HepG2 (cell line): ENCODE results near the gene PYGB. TPM values are rescaled to one million over a fixed set of nuclear protein-coding genes. Genes with fewer than 3 reads are reported as not detected.
A peak's percentile ranks its signal among the peaks of the same experiment; 100 is the strongest.

Experiments
- BCL6 ChIP-seq: IDR thresholded peaks from 2 replicates; pipeline ENCODE4 v1.6.1; 2016; ENCODE audit warnings: missing genetic modification reagents, missing compliant biosample characterization
- ETV6 ChIP-seq: sonication (generic); formaldehyde crosslinking; conservative IDR thresholded peaks from 2 replicates; pipeline ENCODE4 v1.4.0; 2020; ENCODE audit warnings: missing genetic modification reagents
- FIP1L1 ChIP-seq: fragments of 200-400 bp; formaldehyde crosslinking; IDR thresholded peaks from 2 replicates; pipeline ENCODE4 v1.6.1; 2018; ENCODE audit warnings: low read depth, mild to moderate bottlenecking, low read length, moderate library complexity, borderline replicate concordance; ENCODE audit not compliant: insufficient read depth
- FOXP1 ChIP-seq, 2 experiments: fragments of 450-650 bp in 1 of 2; IDR thresholded peaks; 2 replicates each; pipeline ENCODE4 v1.6.1; 2017 to 2018; ENCODE audit warnings: antibody characterized with exemption in 1 of 2
- IRF1 ChIP-seq: sonication (generic); formaldehyde crosslinking; IDR thresholded peaks from 2 replicates; pipeline ENCODE4 v1.4.0; 2020; ENCODE audit warnings: low read depth, mild to moderate bottlenecking, missing genetic modification reagents
- KLF16 ChIP-seq, 2 experiments: sonication (generic) in 1 of 2; formaldehyde crosslinking in 1 of 2; IDR thresholded peaks; 2 replicates each; pipeline versions ENCODE4 v1.6.1 to v1.8.0; 2016 to 2023; ENCODE audit warnings: missing genetic modification reagents in 2 of 2, missing compliant biosample characterization in 1 of 2
- NR2C2 ChIP-seq: sonication (generic); formaldehyde crosslinking; IDR thresholded peaks from 2 replicates; pipeline ENCODE4 v1.4.0; 2020; ENCODE audit warnings: missing genetic modification reagents, mild to moderate bottlenecking, moderate library complexity, borderline replicate concordance
- PHF20 ChIP-seq: sonication (generic); formaldehyde crosslinking; IDR thresholded peaks from 2 replicates; pipeline ENCODE4 v1.5.0; 2020; ENCODE audit warnings: mild to moderate bottlenecking, missing genetic modification reagents
- REL ChIP-seq: sonication (generic); formaldehyde crosslinking; conservative IDR thresholded peaks from 2 replicates; pipeline ENCODE4 v1.8.0; 2022; ENCODE audit warnings: mild to moderate bottlenecking, missing genetic modification reagents, moderate library complexity
- THRA ChIP-seq: sonication (generic); formaldehyde crosslinking; IDR thresholded peaks from 2 replicates; pipeline ENCODE4 v1.4.0; 2020; ENCODE audit warnings: missing genetic modification reagents, borderline replicate concordance
- YEATS2 ChIP-seq: sonication (generic); formaldehyde crosslinking; IDR thresholded peaks from 2 replicates; pipeline ENCODE4 v1.4.0; 2020; ENCODE audit warnings: missing genetic modification reagents, borderline replicate concordance
- YEATS4 ChIP-seq: sonication (generic); formaldehyde crosslinking; IDR thresholded peaks from 2 replicates; pipeline ENCODE4 v1.4.0; 2020; ENCODE audit warnings: missing genetic modification reagents, borderline replicate concordance
- ZNF317 ChIP-seq: sonication (generic); formaldehyde crosslinking; IDR thresholded peaks from 2 replicates; pipeline ENCODE4 v1.5.0; 2020; ENCODE audit warnings: mild to moderate bottlenecking, missing genetic modification reagents
- ZNF564 ChIP-seq: sonication (generic); formaldehyde crosslinking; IDR thresholded peaks from 2 replicates; pipeline ENCODE4 v1.8.1; 2023; ENCODE audit warnings: mild to moderate bottlenecking, missing genetic modification reagents
- ZNF770 ChIP-seq: sonication (generic); formaldehyde crosslinking; IDR thresholded peaks from 2 replicates; pipeline ENCODE4 v1.5.0; 2020; ENCODE audit warnings: mild to moderate bottlenecking, missing genetic modification reagents
- ZSCAN9 ChIP-seq: IDR thresholded peaks from 2 replicates; pipeline ENCODE4 v1.6.1; 2016; ENCODE audit warnings: borderline replicate concordance
- polyA plus RNA-seq, 8 experiments: library from polyadenylated mRNA; depleted of rRNA in 3 of 8; stranded (reverse) in 7 of 8; unstranded in 1 of 8; fragments of >200 nt; fragmentation: Illumina TruSeq in 4 of 8; extraction: Trizol in 4 of 8; gene quantifications; 2 replicates each; pipeline versions ENCODE4 v1.2.1 to v1.2.3, GENCODE V29; 2011 to 2016; ENCODE audit warnings: low read depth in 4 of 8, missing spikeins in 1 of 8, mixed read lengths in 1 of 8; ENCODE audit not compliant: insufficient read depth in 1 of 8
- total RNA-seq, 5 experiments: library from RNA; depleted of rRNA; stranded (reverse); fragments of >200 nt; fragmentation: Illumina TruSeq; extraction: Trizol; gene quantifications; 2 replicates each; pipeline ENCODE4 v1.2.3, GENCODE V29; 2016; ENCODE audit warnings: low read depth in 1 of 5
- TF ChIP-seq, protein P1 (sequence below): sonication (generic); formaldehyde crosslinking; IDR thresholded peaks from 2 replicates; pipeline ENCODE4 v1.5.0; 2020; ENCODE audit warnings: missing genetic modification reagents
- TF ChIP-seq, protein P2 (sequence below): sonication (generic); formaldehyde crosslinking; IDR thresholded peaks from 2 replicates; pipeline ENCODE4 v1.8.1; 2022; ENCODE audit warnings: low read depth, mild to moderate bottlenecking, missing genetic modification reagents
- TF ChIP-seq, protein P3 (sequence below): IDR thresholded peaks from 2 replicates; pipeline ENCODE4 v1.6.1; 2016; ENCODE audit warnings: mild to moderate bottlenecking, missing biosample characterization, missing genetic modification reagents

PYGB gene
- total and polyA plus RNA-seq, 2 of the 13 experiments (the other 11 are each of a cell fraction or from before 2014, with no cell fraction given), result 24.2 to 86.3 TPM

DNA sequence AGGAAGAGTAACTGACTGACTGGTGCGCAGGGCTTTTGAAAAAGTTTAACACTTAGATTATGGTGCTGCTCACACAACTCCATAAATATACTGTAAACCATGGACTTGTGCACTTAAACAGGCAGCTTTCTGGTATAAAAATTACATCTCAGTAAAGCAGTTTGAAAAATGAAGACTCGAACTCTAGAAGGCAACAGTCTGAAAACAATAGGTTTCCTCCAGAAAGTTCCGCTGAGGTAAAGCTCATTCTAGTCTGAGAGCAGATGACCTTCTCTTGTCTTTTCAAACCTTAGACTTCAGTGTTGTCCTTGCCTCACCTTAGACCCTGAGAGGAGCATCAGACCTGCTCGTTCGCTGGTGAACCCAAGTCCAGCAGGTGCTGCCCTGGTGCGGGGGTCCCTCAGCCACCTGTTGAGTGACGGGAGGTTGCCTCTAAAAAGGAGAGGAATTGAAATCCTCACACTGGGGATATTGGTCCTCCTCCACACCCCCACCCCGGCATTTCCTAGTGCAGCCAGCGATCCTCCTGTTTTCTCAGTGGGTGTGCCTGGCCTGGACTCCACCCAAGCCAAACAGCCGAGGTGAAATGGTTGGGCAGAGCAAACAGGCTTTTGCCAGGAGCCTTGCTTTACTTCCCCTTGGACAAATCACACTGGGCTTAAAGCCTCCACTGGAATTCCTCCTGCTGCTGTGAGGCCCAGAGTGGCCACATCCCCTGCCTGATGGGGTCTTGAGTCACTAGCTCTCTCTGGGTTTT lies 14.7 kb upstream of the PYGB start (continued):
- peak; percentile 51; the same call in 1 of the 2 replicates for TF ChIP-seq YEATS2 (CRISPR knock-in tag)
- TF ChIP-seq IRF1 (CRISPR knock-in tag), result no peak
- TF ChIP-seq ZNF564 (CRISPR knock-in tag), result peak; percentile 61; the same call in 1 of the 2 replicates
- peak; percentile 68; the same call in 1 of the 2 replicates for TF ChIP-seq ZNF770 (CRISPR knock-in tag)
- TF ChIP-seq, protein P1, sequence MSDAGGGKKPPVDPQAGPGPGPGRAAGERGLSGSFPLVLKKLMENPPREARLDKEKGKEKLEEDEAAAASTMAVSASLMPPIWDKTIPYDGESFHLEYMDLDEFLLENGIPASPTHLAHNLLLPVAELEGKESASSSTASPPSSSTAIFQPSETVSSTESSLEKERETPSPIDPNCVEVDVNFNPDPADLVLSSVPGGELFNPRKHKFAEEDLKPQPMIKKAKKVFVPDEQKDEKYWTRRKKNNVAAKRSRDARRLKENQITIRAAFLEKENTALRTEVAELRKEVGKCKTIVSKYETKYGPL (CRISPR knock-in tag), result no peak
- no peak for TF ChIP-seq FIP1L1
- no peak for TF ChIP-seq REL (CRISPR knock-in tag)
- no peak for TF ChIP-seq FOXP1 (IDR thresholded peaks at IDR 0.05)
- TF ChIP-seq FOXP1 (CRISPR knock-in tag; IDR thresholded peaks at IDR 0.05), result peak; percentile 44; the same call in 1 of the 2 replicates
- TF ChIP-seq KLF16 (CRISPR knock-in tag; IDR thresholded peaks at IDR 0.05), result 0 out of 4 replicates have a peak, but pooled peaks of 1 of the 2 experiments have one; percentile 49
- TF ChIP-seq BCL6 (CRISPR knock-in tag), result peak; percentile 27; the same call in 1 of the 2 replicates
- 0 out of 2 replicates have a peak, but pooled peaks have one; percentile 23 for TF ChIP-seq ETV6 (CRISPR knock-in tag)
- TF ChIP-seq ZNF317 (CRISPR knock-in tag), result no peak
- 0 out of 2 replicates have a peak, but pooled peaks have one; percentile 50 for TF ChIP-seq YEATS4
- TF ChIP-seq, protein P2, sequence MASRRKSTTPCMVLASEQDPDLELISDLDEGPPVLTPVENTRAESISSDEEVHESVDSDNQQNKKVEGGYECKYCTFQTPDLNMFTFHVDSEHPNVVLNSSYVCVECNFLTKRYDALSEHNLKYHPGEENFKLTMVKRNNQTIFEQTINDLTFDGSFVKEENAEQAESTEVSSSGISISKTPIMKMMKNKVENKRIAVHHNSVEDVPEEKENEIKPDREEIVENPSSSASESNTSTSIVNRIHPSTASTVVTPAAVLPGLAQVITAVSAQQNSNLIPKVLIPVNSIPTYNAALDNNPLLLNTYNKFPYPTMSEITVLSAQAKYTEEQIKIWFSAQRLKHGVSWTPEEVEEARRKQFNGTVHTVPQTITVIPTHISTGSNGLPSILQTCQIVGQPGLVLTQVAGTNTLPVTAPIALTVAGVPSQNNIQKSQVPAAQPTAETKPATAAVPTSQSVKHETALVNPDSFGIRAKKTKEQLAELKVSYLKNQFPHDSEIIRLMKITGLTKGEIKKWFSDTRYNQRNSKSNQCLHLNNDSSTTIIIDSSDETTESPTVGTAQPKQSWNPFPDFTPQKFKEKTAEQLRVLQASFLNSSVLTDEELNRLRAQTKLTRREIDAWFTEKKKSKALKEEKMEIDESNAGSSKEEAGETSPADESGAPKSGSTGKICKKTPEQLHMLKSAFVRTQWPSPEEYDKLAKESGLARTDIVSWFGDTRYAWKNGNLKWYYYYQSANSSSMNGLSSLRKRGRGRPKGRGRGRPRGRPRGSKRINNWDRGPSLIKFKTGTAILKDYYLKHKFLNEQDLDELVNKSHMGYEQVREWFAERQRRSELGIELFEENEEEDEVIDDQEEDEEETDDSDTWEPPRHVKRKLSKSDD (CRISPR knock-in tag), result no peak
- TF ChIP-seq NR2C2 (CRISPR knock-in tag), result 0 out of 2 replicates have a peak, but pooled peaks have one; percentile 11
- peak; percentile 61; the same call in 1 of the 2 replicates for TF ChIP-seq THRA (CRISPR knock-in tag)
- 0 out of 2 replicates have a peak, but pooled peaks have one; percentile 26 for TF ChIP-seq ZSCAN9 (CRISPR knock-in tag)
- no peak for TF ChIP-seq PHF20 (CRISPR knock-in tag)
- TF ChIP-seq, protein P3, sequence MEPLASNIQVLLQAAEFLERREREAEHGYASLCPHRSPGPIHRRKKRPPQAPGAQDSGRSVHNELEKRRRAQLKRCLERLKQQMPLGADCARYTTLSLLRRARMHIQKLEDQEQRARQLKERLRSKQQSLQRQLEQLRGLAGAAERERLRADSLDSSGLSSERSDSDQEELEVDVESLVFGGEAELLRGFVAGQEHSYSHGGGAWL (CRISPR knock-in tag), result peak; percentile 38; the same call in 1 of the 2 replicates
